ENCODE measurements around the gene MYEOV. TPM values are rescaled to one million over a fixed set of nuclear protein-coding genes. Genes with fewer than 3 reads are reported as not detected.

MYEOV gene
- total and polyA plus RNA-seq, 2 experiments from 2014 or later = 0.14 TPM; not detected in 1

DNA sequence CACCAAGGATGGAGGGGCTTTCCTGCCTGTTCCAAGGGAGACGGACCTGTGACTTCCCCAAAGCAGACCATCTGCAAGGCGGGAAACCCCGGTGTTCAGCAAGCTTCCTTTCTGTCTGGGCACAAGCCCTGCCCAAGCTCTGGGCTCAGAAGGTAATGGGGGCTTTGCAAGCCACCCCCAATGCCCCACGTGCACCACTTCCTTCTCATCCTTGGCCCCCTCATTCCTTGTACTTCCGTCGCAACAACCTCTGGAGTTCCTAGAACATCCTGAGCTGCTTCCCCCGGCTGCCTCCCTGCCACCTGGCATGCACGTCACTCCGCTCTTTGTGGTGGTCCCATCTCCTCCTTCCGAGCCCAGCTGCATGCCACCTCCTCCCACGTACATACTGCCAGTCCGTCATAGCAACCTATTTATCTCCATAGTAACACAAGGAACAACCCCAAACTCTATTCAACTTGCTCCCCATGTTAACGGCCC is 3.9 kb downstream of the MYEOV start:
- no peaks in the 10 kb centered on the region for H3K79me2 ChIP-seq (replicated peaks; ENCODE audit: insufficient read depth)
- H3K36me3 Mint-ChIP-seq (ENCODE audit: low read depth) = no peaks in the 10 kb centered on the region; the same call in 2 of the 3 replicates
- no peak overlapping the region for H3K4me3 Mint-ChIP-seq
- no peaks in the 10 kb centered on the region for H3K9me3 Mint-ChIP-seq
- H3K27me3 ChIP-seq (ENCODE audit: insufficient read depth) = no peaks in the 10 kb centered on the region
- no peaks in the 10 kb centered on the region for H3F3A ChIP-seq (replicated peaks; ENCODE audit: low read depth)
- no peaks in the 10 kb centered on the region for H3K4me1 ChIP-seq (ENCODE audit: insufficient read depth)
- no peaks in the 10 kb centered on the region for H4K20me1 ChIP-seq (replicated peaks; ENCODE audit: insufficient read depth)
- peaks cover 7% of the 10 kb centered on the region for H3K27me3 Mint-ChIP-seq (ENCODE audit: insufficient read depth, low read depth, poor library complexity)
- peaks cover 5% of the 10 kb centered on the region; the same call in 2 of the 3 replicates for H3K4me1 Mint-ChIP-seq
- H3K9me2 ChIP-seq (ENCODE audit: insufficient read depth) = no peaks in the 10 kb centered on the region
- H2AFZ ChIP-seq = no peak overlapping the region
- H3K4me3 ChIP-seq = no peak overlapping the region
- TF ChIP-seq, protein P1, sequence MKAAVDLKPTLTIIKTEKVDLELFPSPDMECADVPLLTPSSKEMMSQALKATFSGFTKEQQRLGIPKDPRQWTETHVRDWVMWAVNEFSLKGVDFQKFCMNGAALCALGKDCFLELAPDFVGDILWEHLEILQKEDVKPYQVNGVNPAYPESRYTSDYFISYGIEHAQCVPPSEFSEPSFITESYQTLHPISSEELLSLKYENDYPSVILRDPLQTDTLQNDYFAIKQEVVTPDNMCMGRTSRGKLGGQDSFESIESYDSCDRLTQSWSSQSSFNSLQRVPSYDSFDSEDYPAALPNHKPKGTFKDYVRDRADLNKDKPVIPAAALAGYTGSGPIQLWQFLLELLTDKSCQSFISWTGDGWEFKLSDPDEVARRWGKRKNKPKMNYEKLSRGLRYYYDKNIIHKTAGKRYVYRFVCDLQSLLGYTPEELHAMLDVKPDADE (IDR thresholded peaks at IDR 0.05) = no peak
- no peak for TF ChIP-seq ZNF114 (CRISPR knock-in tag; IDR thresholded peaks at IDR 0.05)
- TF ChIP-seq ZNF331 (CRISPR knock-in tag; IDR thresholded peaks at IDR 0.05; ENCODE audit: low read depth) = no peak
- TF ChIP-seq STAT1 (IDR thresholded peaks at IDR 0.05; ENCODE audit: unreplicated experiment) = no peak
- TF ChIP-seq CREB1 (CRISPR knock-in tag; IDR thresholded peaks at IDR 0.05; ENCODE audit: low read depth) = no peak
- no peak for TF ChIP-seq ZNF462 (CRISPR knock-in tag; IDR thresholded peaks at IDR 0.05)
- TF ChIP-seq, protein P2, sequence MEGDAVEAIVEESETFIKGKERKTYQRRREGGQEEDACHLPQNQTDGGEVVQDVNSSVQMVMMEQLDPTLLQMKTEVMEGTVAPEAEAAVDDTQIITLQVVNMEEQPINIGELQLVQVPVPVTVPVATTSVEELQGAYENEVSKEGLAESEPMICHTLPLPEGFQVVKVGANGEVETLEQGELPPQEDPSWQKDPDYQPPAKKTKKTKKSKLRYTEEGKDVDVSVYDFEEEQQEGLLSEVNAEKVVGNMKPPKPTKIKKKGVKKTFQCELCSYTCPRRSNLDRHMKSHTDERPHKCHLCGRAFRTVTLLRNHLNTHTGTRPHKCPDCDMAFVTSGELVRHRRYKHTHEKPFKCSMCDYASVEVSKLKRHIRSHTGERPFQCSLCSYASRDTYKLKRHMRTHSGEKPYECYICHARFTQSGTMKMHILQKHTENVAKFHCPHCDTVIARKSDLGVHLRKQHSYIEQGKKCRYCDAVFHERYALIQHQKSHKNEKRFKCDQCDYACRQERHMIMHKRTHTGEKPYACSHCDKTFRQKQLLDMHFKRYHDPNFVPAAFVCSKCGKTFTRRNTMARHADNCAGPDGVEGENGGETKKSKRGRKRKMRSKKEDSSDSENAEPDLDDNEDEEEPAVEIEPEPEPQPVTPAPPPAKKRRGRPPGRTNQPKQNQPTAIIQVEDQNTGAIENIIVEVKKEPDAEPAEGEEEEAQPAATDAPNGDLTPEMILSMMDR (conservative IDR thresholded peaks at IDR 0.05; ENCODE audit: low read depth in 2 of 2) = no peak
- H3K4me2 ChIP-seq = no peak overlapping the region
- ATAC-seq = no peak
- no peaks in the 10 kb centered on the region for H3K36me3 ChIP-seq (ENCODE audit: insufficient read depth)
- H3K27ac Mint-ChIP-seq = no peak overlapping the region
- DNase-seq (ENCODE audit: low spot score) = no peak
- H3K27ac ChIP-seq (ENCODE audit: low read depth) = no peak overlapping the region
